Activated CD8-positive, alpha-beta memory T cell treated with anti-CD3 and anti-CD28 coated beads for 48 hours (primary cell): ENCODE data around the gene RFTN1.

ENCODE experiments used
- DNase-seq, 3 experiments: peaks; one replicate each; pipeline ENCODE4 v3.0.0-alpha.2; 2020; ENCODE audit warnings: low read depth in 2 of 3, low spot score in 2 of 3

Gene RFTN1

GRCh38 chr3:16364963-16365362, 148.5 kb downstream of the RFTN1 start:
- no peak for DNase-seq

GRCh38 chr3:16364323-16364722, 149.2 kb downstream of the RFTN1 start:
- no peak for DNase-seq

GRCh38 chr3:16363636-16364035, 149.9 kb downstream of the RFTN1 start:
- DNase-seq, result no peak

- DNase-seq, result no peak
Observed at GRCh38 chr3:16362770-16363169, 150.7 kb downstream of the RFTN1 start.

GRCh38 chr3:16361087-16361486, 152.4 kb downstream of the RFTN1 start:
- no peak for DNase-seq

- no peak for DNase-seq
Observed at GRCh38 chr3:16359331-16359730, 154.2 kb downstream of the RFTN1 start.

- DNase-seq, result no peak
Observed at GRCh38 chr3:16358336-16358735, 155.2 kb downstream of the RFTN1 start.

GRCh38 chr3:16357186-16358121, 156.0 kb downstream of the RFTN1 start:
- no peak for DNase-seq

GRCh38 chr3:16355828-16356227, 157.7 kb downstream of the RFTN1 start:
- DNase-seq, result no peak

- DNase-seq, result no peak
Observed at GRCh38 chr3:16354291-16354690, 159.2 kb downstream of the RFTN1 start.

- no peak for DNase-seq
Observed at GRCh38 chr3:16352428-16352827, 161.1 kb downstream of the RFTN1 start.

- no peak for DNase-seq
Observed at GRCh38 chr3:16350597-16351318, 162.7 kb downstream of the RFTN1 start.

GRCh38 chr3:16349986-16350596, 163.4 kb downstream of the RFTN1 start:
- DNase-seq, result no peak

- no peak for DNase-seq
Observed at GRCh38 chr3:16347548-16347947, 166.0 kb downstream of the RFTN1 start.

- no peak for DNase-seq
Observed at GRCh38 chr3:16346413-16347081, 167.0 kb downstream of the RFTN1 start.

- no peak for DNase-seq
Observed at GRCh38 chr3:16343101-16343500, 170.4 kb downstream of the RFTN1 start.

- no peak for DNase-seq
Observed at GRCh38 chr3:16338999-16339398, 174.5 kb downstream of the RFTN1 start.

- no peak for DNase-seq
Observed at GRCh38 chr3:16337856-16338540, 175.5 kb downstream of the RFTN1 start.

- no peak for DNase-seq
Observed at GRCh38 chr3:16336825-16337224, 176.7 kb downstream of the RFTN1 start.

- no peak for DNase-seq
Observed at GRCh38 chr3:16335772-16336645, 177.5 kb downstream of the RFTN1 start.
